ENCODE results near the gene ATN1. TPM values are rescaled to one million over a fixed set of nuclear protein-coding genes. Genes with fewer than 3 reads are reported as not detected.

ATN1 gene
- total and polyA plus RNA-seq, 9 of the 15 experiments (the other 6 are each of a cell fraction or from before 2014, with no cell fraction given) = 0.15 to 49.8 (median 2.7) TPM

GRCh38 chr12:6963016-6963731 is 35.4 kb downstream of the ATN1 start:
- no peak for ATAC-seq
- H3K9me3 ChIP-seq (replicated peaks; ENCODE audit: control insufficient read depth, insufficient read depth, low read depth, low read length) = no peaks in the 10 kb centered on the region
- no peak for FAIRE-seq
- peak overlapping the region; percentile 96 for H3K27ac ChIP-seq (ENCODE audit: extremely low read depth, low read depth, low read length)
- H3K79me2 ChIP-seq (ENCODE audit: control insufficient read depth, insufficient read depth, low read length) = peaks cover 23% of the 10 kb centered on the region
- no peak overlapping the region; the same call in 1 of the 2 replicates for H3K4me2 ChIP-seq (ENCODE audit: insufficient read depth, low read length)
- H2AFZ ChIP-seq (ENCODE audit: low read depth, low read length) = no peak overlapping the region
- H3K4me1 ChIP-seq (replicated peaks in 1 of 2; ENCODE audit: control insufficient read depth in 2 of 2, insufficient read depth in 2 of 2, low read length in 2 of 2) = peaks cover 50 to 76% of the 10 kb centered on the region in 2 experiments
- H4K20me1 ChIP-seq (replicated peaks; ENCODE audit: control insufficient read depth, insufficient read depth, low read length) = no peaks in the 10 kb centered on the region
- no CpG with 5 or more reads among the region's 32 CpGs for WGBS (ENCODE audit: insufficient coverage, low coverage, missing lambda C conversion rate)
- ChIA-PET POLR2A (interaction anchor here (0.9 to 8.0 kb wide), 8 partner anchors 13 to 145 kb away, joined by 3 to 98 read pairs (median 6); partner anchors contain the start of genes C12orf57, RNU7-1 and SPSB2), CTCF (ENCODE audit: low intra/inter-chr PET ratio) (interaction anchor here (1.6 kb wide), 1 partner anchor 56 kb away, joined by 3 read pairs; the partner anchor contains the start of gene LPCAT3)
- no peak for DNase-seq (ENCODE audit: extremely low read depth in 1 of 4, low spot score in 3 of 4)
- BruUV-seq (replicated peaks) = no TSS peak
- H3K9me1 ChIP-seq (ENCODE audit: control insufficient read depth, insufficient read depth, low read length) = no peaks in the 10 kb centered on the region
- in situ Hi-C loops (cut with MboI) = no loop called here
- intact Hi-C loops (cut with micrococcal nuclease) = loop anchor here (10.0 kb wide), 1 partner anchor 222 kb away; the partner anchor contains the start of gene PEX5
- H3K9ac ChIP-seq (ENCODE audit: insufficient read depth in 1 of 2, low read depth in 2 of 2, low read length in 2 of 2) = peak overlapping the region; percentile 92 to 96; a peak in 3 of 4 replicates
- H3K4me3 ChIP-seq = no peak overlapping the region
- H3K36me3 ChIP-seq (ENCODE audit: control insufficient read depth, insufficient read depth, low read length) = peaks cover 37% of the 10 kb centered on the region; the same call in 2 of the 3 replicates
- no peaks in the 10 kb centered on the region for H3K27me3 ChIP-seq (ENCODE audit: control insufficient read depth in 2 of 2, insufficient read depth in 2 of 2, low read length in 2 of 2)
- TF ChIP-seq ZSCAN29 (IDR thresholded peaks at IDR 0.05) (no peak), ZNF695 (CRISPR knock-in tag; IDR thresholded peaks at IDR 0.05) (no peak), POLR2G (IDR thresholded peaks at IDR 0.05; ENCODE audit: low read depth, low read length) (0 out of 2 replicates have a peak, but pooled peaks have one; percentile 23), NCOA4 (IDR thresholded peaks at IDR 0.05; ENCODE audit: partially characterized antibody) (no peak), ZNF780A (CRISPR knock-in tag; IDR thresholded peaks at IDR 0.05) (no peak), PRPF4 (IDR thresholded peaks at IDR 0.05; ENCODE audit: insufficient read depth, low read depth, low read length, poor library complexity, severe bottlenecking) (no peak), BCOR (IDR thresholded peaks at IDR 0.05) (no peak), HDGF (IDR thresholded peaks at IDR 0.05) (no peak), MCM5 (IDR thresholded peaks at IDR 0.05; ENCODE audit: low read depth) (no peak), FOXK2 (conservative IDR thresholded peaks at IDR 0.05 in 1 of 2, IDR thresholded peaks at IDR 0.05 in 1 of 2; ENCODE audit: low read depth in 2 of 2) (no peak), THAP12 (CRISPR knock-in tag; IDR thresholded peaks at IDR 0.05) (no peak), MLLT1 (IDR thresholded peaks at IDR 0.05) (peak in 1 of 2 experiments; percentile 82; a peak in 2 of 4 replicates), IFI16 (CRISPR knock-in tag; IDR thresholded peaks at IDR 0.05) (no peak), RBM25 (IDR thresholded peaks at IDR 0.05; ENCODE audit: low read depth, low read length, severe bottlenecking) (no peak)
- TF ChIP-seq, protein P1, sequence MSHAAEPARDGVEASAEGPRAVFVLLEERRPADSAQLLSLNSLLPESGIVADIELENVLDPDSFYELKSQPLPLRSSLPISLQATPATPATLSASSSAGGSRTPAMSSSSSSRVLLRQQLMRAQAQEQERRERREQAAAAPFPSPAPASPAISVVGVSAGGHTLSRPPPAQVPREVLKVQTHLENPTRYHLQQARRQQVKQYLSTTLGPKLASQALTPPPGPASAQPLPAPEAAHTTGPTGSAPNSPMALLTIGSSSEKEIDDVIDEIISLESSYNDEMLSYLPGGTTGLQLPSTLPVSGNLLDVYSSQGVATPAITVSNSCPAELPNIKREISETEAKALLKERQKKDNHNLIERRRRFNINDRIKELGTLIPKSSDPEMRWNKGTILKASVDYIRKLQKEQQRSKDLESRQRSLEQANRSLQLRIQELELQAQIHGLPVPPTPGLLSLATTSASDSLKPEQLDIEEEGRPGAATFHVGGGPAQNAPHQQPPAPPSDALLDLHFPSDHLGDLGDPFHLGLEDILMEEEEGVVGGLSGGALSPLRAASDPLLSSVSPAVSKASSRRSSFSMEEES (CRISPR knock-in tag; IDR thresholded peaks at IDR 0.05) = no peak
- TF ChIP-seq, protein P2, sequence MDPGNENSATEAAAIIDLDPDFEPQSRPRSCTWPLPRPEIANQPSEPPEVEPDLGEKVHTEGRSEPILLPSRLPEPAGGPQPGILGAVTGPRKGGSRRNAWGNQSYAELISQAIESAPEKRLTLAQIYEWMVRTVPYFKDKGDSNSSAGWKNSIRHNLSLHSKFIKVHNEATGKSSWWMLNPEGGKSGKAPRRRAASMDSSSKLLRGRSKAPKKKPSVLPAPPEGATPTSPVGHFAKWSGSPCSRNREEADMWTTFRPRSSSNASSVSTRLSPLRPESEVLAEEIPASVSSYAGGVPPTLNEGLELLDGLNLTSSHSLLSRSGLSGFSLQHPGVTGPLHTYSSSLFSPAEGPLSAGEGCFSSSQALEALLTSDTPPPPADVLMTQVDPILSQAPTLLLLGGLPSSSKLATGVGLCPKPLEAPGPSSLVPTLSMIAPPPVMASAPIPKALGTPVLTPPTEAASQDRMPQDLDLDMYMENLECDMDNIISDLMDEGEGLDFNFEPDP (CRISPR knock-in tag; IDR thresholded peaks at IDR 0.05) = no peak

Data from K562 (cell line).